Colonic mucosa (tissue), 4 donors: ENCODE data around the gene RAB39A. TPM values are rescaled to one million over a fixed set of nuclear protein-coding genes. Genes with fewer than 3 reads are reported as not detected.
"Not testable (repeated sequence)": the region's sequence is repeated elsewhere in the genome, so short reads cannot be mapped to it uniquely, and the experiment has no call there.

Source experiments
- DNase-seq: peaks from one replicate; pipeline ENCODE4 v3.0.0-alpha.2; 2020
- H3K27ac ChIP-seq: fragments of 200-600 bp; one replicate; pipeline ENCODE4 v1.8.0; 2021
- H3K27me3 ChIP-seq: fragments of 200-600 bp; one replicate; pipeline ENCODE4 v1.8.0; 2021
- H3K36me3 ChIP-seq: fragments of 200-600 bp; one replicate; pipeline ENCODE4 v1.8.0; 2021
- H3K4me1 ChIP-seq: fragments of 200-600 bp; one replicate; pipeline ENCODE4 v1.8.0; 2021; ENCODE audit warnings: mild to moderate bottlenecking
- H3K4me3 ChIP-seq: fragments of 200-600 bp; one replicate; pipeline ENCODE4 v1.8.0; 2021
- H3K9ac ChIP-seq, 2 donors: one replicate each; pipeline ENCODE4 v1.7.0; 2013; ENCODE audit warnings: control low read depth in 2 of 2, low read depth in 2 of 2, low read length in 2 of 2
- H3K9me3 ChIP-seq: fragments of 200-600 bp; one replicate; pipeline ENCODE4 v1.8.0; 2021
- intact Hi-C: fragments of 100-400 bp; cut with DNase I; formaldehyde crosslinking; loops from one replicate; pipeline ENCODE4 v1.14.1; 2022
- total RNA-seq, 2 donors: library from RNA; stranded (reverse); fragmentation: NEBNext Ultra II Directional in 1 of 2; extraction: Animal tissue kit (Norgen Biotek cat#: 25700) in 1 of 2; gene quantifications; one replicate each; pipeline ENCODE4 v1.2.1, GENCODE V29; 2021
- TF ChIP-seq, protein P1 (sequence below): fragments of 200-600 bp; IDR thresholded peaks from one replicate; pipeline ENCODE4 v1.8.0; 2022; ENCODE audit warnings: antibody characterized with exemption, mild to moderate bottlenecking
- donor health status: healthy.
- donor health status: DM: no; HTN: no; CAD: no.
- donor health status: DM: no; HTN: no; CAD: no.

RAB39A gene, protein sequence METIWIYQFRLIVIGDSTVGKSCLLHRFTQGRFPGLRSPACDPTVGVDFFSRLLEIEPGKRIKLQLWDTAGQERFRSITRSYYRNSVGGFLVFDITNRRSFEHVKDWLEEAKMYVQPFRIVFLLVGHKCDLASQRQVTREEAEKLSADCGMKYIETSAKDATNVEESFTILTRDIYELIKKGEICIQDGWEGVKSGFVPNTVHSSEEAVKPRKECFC
- total RNA-seq = 1 to 10 TPM in 1 of 2 donors, under 1 TPM in 1; 0.77 to 1.2 TPM

DNA sequence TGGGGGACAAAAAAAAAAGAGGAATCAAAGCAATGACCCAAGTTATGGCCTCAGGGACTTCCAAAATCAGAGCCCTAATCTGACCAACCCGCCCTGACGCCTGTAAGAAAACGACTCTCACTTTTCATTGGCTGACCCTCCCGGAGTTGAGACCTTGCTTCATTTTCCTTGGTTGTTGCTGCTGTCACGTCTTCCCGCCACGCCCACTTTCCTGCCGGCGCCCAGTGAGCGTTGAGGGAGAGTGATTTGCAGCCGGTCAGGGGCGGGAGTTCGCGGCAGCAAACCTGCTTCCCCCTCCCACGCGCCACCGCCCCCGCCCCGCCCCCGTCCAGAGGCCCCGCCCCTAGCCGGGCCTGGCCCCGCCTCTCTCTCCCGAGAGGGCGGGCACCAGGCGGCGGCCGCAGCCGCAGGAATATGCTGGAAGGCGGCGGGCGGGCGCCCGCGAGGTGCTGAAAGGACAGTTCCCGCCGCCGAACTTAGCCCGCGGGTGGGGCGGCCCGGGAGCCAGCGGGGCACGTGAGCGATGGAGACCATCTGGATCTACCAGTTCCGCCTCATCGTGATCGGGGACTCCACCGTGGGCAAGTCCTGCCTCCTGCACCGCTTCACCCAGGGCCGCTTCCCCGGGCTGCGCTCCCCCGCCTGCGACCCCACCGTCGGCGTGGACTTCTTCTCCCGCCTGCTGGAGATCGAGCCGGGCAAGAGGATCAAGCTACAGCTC, at the start of gene RAB39A:
Gene RAB39A, plus strand, starts transcription at position 403 of the 721 bp plus-strand sequence. Its CDS starts 121 bp downstream, at position 524.
- H3K36me3 ChIP-seq = no peaks in the 10 kb centered on the region
- H3K27ac ChIP-seq = no peak within 1 kb of the TSS
- H3K4me1 ChIP-seq = peaks cover 7% of the 10 kb centered on the region
- no peaks in the 10 kb centered on the region for H3K9me3 ChIP-seq
- intact Hi-C loops = no loop called here
- DNase-seq = peak; percentile 92
- H3K27me3 ChIP-seq = peaks cover 11% of the 10 kb centered on the region
- TF ChIP-seq, protein P1, sequence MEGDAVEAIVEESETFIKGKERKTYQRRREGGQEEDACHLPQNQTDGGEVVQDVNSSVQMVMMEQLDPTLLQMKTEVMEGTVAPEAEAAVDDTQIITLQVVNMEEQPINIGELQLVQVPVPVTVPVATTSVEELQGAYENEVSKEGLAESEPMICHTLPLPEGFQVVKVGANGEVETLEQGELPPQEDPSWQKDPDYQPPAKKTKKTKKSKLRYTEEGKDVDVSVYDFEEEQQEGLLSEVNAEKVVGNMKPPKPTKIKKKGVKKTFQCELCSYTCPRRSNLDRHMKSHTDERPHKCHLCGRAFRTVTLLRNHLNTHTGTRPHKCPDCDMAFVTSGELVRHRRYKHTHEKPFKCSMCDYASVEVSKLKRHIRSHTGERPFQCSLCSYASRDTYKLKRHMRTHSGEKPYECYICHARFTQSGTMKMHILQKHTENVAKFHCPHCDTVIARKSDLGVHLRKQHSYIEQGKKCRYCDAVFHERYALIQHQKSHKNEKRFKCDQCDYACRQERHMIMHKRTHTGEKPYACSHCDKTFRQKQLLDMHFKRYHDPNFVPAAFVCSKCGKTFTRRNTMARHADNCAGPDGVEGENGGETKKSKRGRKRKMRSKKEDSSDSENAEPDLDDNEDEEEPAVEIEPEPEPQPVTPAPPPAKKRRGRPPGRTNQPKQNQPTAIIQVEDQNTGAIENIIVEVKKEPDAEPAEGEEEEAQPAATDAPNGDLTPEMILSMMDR = no peak
- peak within 1 kb of the TSS; percentile 43 for H3K4me3 ChIP-seq
- no peak within 1 kb of the TSS for H3K9ac ChIP-seq

DNA sequence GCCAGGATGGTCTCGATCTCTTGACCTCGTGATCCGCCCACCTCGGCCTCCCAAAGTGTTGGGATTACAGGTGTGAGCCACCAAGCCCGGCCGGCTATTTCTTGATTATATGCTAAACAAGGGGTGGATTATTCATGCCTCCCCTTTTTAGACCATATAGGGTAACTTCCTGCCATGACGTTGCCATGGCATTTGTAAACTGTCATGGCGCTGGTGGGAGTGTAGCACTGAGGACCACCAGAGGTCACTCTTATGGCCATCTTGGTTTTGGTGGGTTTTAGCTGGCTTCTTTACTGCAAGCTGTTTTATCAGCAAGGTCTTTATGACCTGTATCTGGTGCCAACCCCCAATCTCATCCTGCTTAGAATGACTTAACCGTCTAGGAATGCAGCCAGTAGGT, 46.8 kb upstream of the RAB39A start:
- H3K4me3 ChIP-seq, DNase-seq, H3K27ac ChIP-seq, H3K4me1 ChIP-seq, H3K9me3 ChIP-seq, H3K27me3 ChIP-seq, H3K9ac ChIP-seq, intact Hi-C loops, H3K36me3 ChIP-seq: not testable (repeated sequence)

DNA sequence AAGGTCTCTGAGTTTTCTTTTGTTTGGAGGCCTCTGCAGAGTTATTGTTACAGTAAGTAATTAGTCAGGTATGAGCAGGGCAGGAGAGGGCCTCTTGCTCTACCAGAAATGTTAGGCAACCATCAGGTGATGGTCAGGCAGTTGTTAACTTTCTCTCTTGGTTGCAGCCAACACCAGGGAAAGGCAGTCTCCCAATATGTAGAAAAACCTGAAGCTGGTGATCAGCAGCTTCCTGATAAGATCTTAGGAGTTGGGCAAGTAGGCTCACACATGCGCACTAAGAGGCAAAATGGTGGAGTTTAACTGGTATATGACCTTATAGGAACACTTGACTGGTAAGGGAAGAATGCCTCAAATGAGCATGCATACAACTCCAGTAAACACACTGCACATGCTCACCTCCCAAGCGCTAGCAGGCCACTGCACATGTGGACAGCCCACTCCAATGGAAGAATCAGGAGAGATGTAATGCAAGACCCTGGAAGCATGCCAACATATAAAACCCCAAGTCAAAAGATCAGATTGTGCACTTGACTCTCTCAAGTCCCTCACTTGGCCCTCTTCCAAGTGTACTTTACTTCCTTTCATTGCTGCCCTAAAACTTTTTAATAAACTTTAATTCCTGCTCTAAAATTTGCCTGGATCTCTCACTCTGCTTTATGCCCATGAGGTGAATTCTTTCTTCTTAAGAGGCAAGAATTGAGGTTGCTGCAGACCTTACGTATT, 46.0 kb upstream of the RAB39A start:
- TF ChIP-seq, protein P1 = no peak
- Histone ChIP-seq H3K9me3 (no peaks in the 10 kb centered on the region), H3K4me1 (no peaks in the 10 kb centered on the region), H3K9ac (no peak overlapping the region), H3K27ac (no peak overlapping the region), H3K27me3 (no peaks in the 10 kb centered on the region), H3K36me3 (no peaks in the 10 kb centered on the region), H3K4me3 (no peak overlapping the region)
- intact Hi-C loops = no loop called here
- no peak for DNase-seq

DNA sequence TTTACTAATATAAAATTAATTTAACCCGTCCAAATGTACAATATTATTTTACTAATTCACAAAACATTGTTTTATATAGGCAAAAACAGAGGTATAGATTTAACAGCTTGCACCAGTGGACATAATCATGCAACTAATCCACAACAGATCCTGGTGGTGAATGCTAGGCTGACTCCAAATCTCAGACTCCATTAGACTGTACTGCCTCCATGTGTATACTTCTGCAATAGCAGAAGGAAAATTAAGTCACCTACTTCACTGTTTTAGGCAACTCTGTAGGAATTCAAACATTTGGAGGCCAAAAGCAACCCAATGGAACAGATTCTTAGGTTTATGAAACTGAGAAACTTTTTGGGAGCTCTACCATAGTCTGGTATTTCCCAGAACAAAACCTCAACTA, 30.0 kb upstream of the RAB39A start:
- TF ChIP-seq, protein P1 = peak; percentile 48
- no peak overlapping the region for H3K9ac ChIP-seq
- H3K4me3 ChIP-seq = no peak overlapping the region
- H3K4me1 ChIP-seq = no peaks in the 10 kb centered on the region
- intact Hi-C loops = loop anchor here (5.0 kb wide), 1 partner anchor 156 kb away; no protein-coding TSS in a partner anchor
- no peaks in the 10 kb centered on the region for H3K27me3 ChIP-seq
- no peak for DNase-seq
- no peaks in the 10 kb centered on the region for H3K36me3 ChIP-seq
- no peaks in the 10 kb centered on the region for H3K9me3 ChIP-seq
- H3K27ac ChIP-seq = no peak overlapping the region

DNA sequence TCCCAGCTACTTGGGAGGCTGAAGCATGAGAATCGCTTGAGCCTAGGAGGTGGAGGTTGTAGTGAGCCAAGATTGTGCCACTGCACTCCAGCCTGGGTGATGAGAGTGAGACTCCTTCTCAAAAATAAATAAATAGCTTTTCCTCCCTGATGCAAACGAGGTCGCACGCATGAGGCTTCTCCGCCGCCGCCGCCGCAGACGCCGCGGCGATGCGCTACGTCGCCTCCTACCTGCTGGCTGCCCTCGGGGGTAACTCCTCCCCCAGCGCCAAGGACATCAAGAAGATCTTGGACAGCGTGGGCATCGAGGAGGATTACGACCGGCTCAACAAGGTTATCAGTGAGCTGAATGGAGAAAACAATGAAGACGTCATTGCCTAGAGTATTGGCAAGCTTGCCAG, 20.0 kb upstream of the RAB39A start:
- Histone ChIP-seq H3K4me3 (no peak overlapping the region), H3K27me3 (no peaks in the 10 kb centered on the region), H3K27ac (no peak overlapping the region), H3K36me3 (no peaks in the 10 kb centered on the region), H3K4me1 (no peaks in the 10 kb centered on the region), H3K9me3 (no peaks in the 10 kb centered on the region), H3K9ac (no peak overlapping the region)
- no peak for DNase-seq
- intact Hi-C loops = no loop called here
- TF ChIP-seq, protein P1 = no peak

DNA sequence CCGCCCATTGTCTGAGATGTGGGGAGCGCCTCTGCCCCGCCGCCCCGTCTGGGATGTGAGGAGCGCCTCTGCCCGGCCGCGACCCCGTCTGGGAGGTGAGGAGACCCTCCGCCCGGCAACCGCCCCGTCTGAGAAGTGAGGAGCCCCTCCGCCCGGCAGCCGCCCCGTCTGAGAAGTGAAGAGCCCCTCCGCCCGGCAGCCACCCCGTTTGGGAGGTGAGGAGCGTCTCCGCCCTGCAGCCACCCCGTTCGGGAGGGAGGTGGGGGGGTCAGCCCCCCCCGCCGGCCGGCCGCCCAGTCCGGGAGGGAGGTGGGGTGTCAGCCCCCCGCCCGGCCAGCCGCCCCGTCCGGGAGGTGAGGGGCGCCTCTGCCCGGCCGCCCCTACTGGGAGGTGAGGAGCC, 15.8 kb upstream of the RAB39A start:
- H3K4me3 ChIP-seq, H3K9ac ChIP-seq, H3K4me1 ChIP-seq, H3K27me3 ChIP-seq, H3K36me3 ChIP-seq, intact Hi-C loops, H3K9me3 ChIP-seq, DNase-seq, H3K27ac ChIP-seq: not testable (repeated sequence)
